ENCODE results near the gene FLNB. TPM values are rescaled to one million over a fixed set of nuclear protein-coding genes. Genes with fewer than 3 reads are reported as not detected.

FLNB gene
- total RNA-seq, 1 experiment from 2014 or later, result 315 TPM

DNA sequence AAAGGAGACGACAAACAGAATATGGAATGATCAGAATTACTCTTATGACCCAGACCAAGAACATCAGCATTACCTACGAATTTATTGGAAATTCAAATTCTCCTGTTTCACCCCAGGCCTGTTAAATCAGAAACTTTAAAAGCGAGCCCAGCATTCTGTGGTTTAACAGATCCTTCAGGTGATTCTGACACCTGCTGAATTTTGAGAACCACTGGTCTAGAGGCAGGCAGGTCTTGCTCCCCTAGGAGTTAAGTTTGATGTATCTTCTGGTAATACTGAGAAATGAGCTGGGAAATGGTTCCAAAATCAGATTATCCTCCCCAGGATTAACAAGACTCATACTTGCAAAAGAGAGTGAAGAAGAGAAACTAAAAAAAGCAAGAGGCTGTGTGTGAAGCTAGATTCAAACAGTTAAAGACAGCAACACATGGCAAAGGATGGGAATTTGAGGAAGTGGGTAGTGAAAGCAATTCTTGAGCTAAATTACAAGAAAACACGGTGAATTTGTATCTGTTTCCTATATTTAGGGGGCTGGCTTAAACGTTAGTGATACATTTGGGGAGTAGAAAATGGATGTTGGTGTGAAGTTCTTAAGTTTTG is 66.0 kb downstream of the FLNB start:
- Mint-ChIP-seq H3K4me3 (ENCODE audit: unreplicated experiment) (no peak overlapping the region), H3K27ac (ENCODE audit: unreplicated experiment) (peak overlapping the region; percentile 13), H3K4me1 (ENCODE audit: low read depth, unreplicated experiment) (peaks cover 33% of the 10 kb centered on the region), H3K27me3 (ENCODE audit: insufficient read depth, unreplicated experiment) (no peaks in the 10 kb centered on the region), H3K9me3 (ENCODE audit: unreplicated experiment) (no peaks in the 10 kb centered on the region), H3K36me3 (ENCODE audit: insufficient read depth, unreplicated experiment) (peaks cover 84% of the 10 kb centered on the region)
- TF ChIP-seq, protein P1, sequence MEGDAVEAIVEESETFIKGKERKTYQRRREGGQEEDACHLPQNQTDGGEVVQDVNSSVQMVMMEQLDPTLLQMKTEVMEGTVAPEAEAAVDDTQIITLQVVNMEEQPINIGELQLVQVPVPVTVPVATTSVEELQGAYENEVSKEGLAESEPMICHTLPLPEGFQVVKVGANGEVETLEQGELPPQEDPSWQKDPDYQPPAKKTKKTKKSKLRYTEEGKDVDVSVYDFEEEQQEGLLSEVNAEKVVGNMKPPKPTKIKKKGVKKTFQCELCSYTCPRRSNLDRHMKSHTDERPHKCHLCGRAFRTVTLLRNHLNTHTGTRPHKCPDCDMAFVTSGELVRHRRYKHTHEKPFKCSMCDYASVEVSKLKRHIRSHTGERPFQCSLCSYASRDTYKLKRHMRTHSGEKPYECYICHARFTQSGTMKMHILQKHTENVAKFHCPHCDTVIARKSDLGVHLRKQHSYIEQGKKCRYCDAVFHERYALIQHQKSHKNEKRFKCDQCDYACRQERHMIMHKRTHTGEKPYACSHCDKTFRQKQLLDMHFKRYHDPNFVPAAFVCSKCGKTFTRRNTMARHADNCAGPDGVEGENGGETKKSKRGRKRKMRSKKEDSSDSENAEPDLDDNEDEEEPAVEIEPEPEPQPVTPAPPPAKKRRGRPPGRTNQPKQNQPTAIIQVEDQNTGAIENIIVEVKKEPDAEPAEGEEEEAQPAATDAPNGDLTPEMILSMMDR (IDR thresholded peaks at IDR 0.05; ENCODE audit: insufficient read depth in 1 of 2, low read depth in 1 of 2, low read length in 1 of 2, severe bottlenecking in 1 of 2, unreplicated experiment in 1 of 2), result no peak
- ChIA-PET CTCF (no interaction called here), POLR2A (no interaction called here)
- Histone ChIP-seq H3K27me3 (replicated peaks; ENCODE audit: control insufficient read depth, insufficient read depth, low read length) (no peaks in the 10 kb centered on the region), H3K4me3 (ENCODE audit: low read depth, low read length) (no peak overlapping the region), H3K4me1 (peaks cover 57% of the 10 kb centered on the region), H3K36me3 (ENCODE audit: control insufficient read depth, insufficient read depth, low read length) (no peaks in the 10 kb centered on the region; the same call in 1 of the 2 replicates), H3K9me3 (no peaks in the 10 kb centered on the region)
- no TSS peak for BruUV-seq (replicated peaks)
- intact Hi-C loops (cut with micrococcal nuclease; ENCODE audit: unreplicated experiment), result no loop called here
- no peak for DNase-seq

DNA sequence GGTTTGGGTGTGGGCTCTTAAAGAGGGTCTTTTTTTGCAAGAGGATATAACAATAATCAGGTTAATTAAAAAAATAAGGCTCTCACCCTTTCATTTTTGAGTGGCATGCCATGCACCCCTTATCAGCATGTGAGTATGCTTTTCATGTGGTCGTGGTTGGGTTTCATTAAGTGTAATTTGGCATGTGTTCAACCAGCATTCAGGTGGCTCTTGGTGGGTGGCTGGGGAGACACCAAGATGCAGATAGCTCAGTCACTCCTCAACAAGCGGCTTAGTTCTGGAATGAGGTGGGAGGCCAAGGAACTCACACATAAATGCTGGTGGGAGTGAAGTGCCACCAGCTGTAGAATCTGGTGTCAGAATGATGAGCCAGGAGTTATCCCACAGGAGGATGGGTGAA is 66.8 kb downstream of the FLNB start:
- no peak overlapping the region for H3K4me3 Mint-ChIP-seq (ENCODE audit: unreplicated experiment)
- TF ChIP-seq, protein P1 (IDR thresholded peaks at IDR 0.05; ENCODE audit: insufficient read depth in 1 of 2, low read depth in 1 of 2, low read length in 1 of 2, severe bottlenecking in 1 of 2, unreplicated experiment in 1 of 2), result no peak
- H3K36me3 Mint-ChIP-seq (ENCODE audit: insufficient read depth, unreplicated experiment), result peaks cover 92% of the 10 kb centered on the region
- H3K27me3 Mint-ChIP-seq (ENCODE audit: insufficient read depth, unreplicated experiment), result no peaks in the 10 kb centered on the region
- CTCF ChIA-PET, result no interaction called here
- no peaks in the 10 kb centered on the region for H3K9me3 ChIP-seq
- BruUV-seq (replicated peaks), result no TSS peak
- DNase-seq, result no peak
- peaks cover 38% of the 10 kb centered on the region for H3K4me1 Mint-ChIP-seq (ENCODE audit: low read depth, unreplicated experiment)
- peaks cover 1% of the 10 kb centered on the region; the same call in 1 of the 2 replicates for H3K36me3 ChIP-seq (ENCODE audit: control insufficient read depth, insufficient read depth, low read length)
- POLR2A ChIA-PET, result no interaction called here
- H3K27me3 ChIP-seq (replicated peaks; ENCODE audit: control insufficient read depth, insufficient read depth, low read length), result no peaks in the 10 kb centered on the region
- H3K9me3 Mint-ChIP-seq (ENCODE audit: unreplicated experiment), result no peaks in the 10 kb centered on the region
- H3K4me1 ChIP-seq, result peaks cover 51% of the 10 kb centered on the region
- peak overlapping the region; percentile 53 for H3K27ac Mint-ChIP-seq (ENCODE audit: unreplicated experiment)
- intact Hi-C loops (cut with micrococcal nuclease; ENCODE audit: unreplicated experiment), result no loop called here
- no peak overlapping the region for H3K4me3 ChIP-seq (ENCODE audit: low read depth, low read length)

DNA sequence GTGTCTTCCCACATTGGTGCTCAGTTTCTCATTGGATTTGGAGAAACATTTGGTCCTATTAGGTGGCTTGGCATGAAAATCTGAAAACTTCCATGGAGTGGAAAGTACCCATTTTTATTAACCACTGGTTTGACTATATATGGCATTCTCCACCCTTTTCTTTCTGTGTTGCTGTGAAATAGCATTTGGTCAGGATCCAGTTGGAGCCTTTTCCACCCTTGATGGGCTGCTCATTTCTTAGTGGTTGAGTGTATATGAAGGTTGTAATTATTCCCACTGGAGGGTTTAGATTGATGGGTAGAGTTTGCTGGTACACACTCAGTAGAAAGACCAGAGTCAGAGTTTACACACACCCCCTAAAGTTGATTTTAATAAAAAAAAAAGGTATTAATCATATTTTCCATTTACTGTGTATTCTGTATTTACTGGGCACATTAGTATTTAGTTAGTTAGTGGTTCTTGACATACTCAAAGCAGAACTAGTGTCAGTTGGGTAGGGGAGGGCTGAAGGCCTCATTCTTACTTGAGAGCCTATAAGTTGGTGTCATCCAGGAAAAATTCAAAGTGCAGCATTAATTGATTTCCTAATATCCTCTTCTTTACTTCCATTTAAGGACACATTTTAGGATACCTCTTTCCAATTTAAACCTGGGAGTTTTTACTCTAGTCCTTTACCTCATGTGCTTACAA is 69.5 kb downstream of the FLNB start:
- H3K4me3 ChIP-seq (ENCODE audit: low read depth, low read length), result no peak overlapping the region
- no peak overlapping the region for H3K27ac Mint-ChIP-seq (ENCODE audit: unreplicated experiment)
- H3K36me3 ChIP-seq (ENCODE audit: control insufficient read depth, insufficient read depth, low read length), result peaks cover 1% of the 10 kb centered on the region; the same call in 1 of the 2 replicates
- H3K27me3 ChIP-seq (replicated peaks; ENCODE audit: control insufficient read depth, insufficient read depth, low read length), result no peaks in the 10 kb centered on the region
- no peaks in the 10 kb centered on the region for H3K27me3 Mint-ChIP-seq (ENCODE audit: insufficient read depth, unreplicated experiment)
- DNase-seq, result no peak
- TF ChIP-seq, protein P1 (IDR thresholded peaks at IDR 0.05; ENCODE audit: insufficient read depth in 1 of 2, low read depth in 1 of 2, low read length in 1 of 2, severe bottlenecking in 1 of 2, unreplicated experiment in 1 of 2), result no peak
- peaks cover 96% of the 10 kb centered on the region for H3K36me3 Mint-ChIP-seq (ENCODE audit: insufficient read depth, unreplicated experiment)
- no peak overlapping the region for H3K4me3 Mint-ChIP-seq (ENCODE audit: unreplicated experiment)
- ChIA-PET POLR2A (no interaction called here), CTCF (no interaction called here)
- no peaks in the 10 kb centered on the region for H3K9me3 ChIP-seq
- intact Hi-C loops (cut with micrococcal nuclease; ENCODE audit: unreplicated experiment), result no loop called here
- peaks cover 42% of the 10 kb centered on the region for H3K4me1 Mint-ChIP-seq (ENCODE audit: low read depth, unreplicated experiment)
- peaks cover 24% of the 10 kb centered on the region for H3K4me1 ChIP-seq
- BruUV-seq (replicated peaks), result no TSS peak
- no peaks in the 10 kb centered on the region for H3K9me3 Mint-ChIP-seq (ENCODE audit: unreplicated experiment)

Data from Caco-2 (cell line).